Measurements from ENCODE around the gene PDGFB. TPM values are rescaled to one million over a fixed set of nuclear protein-coding genes. Genes with fewer than 3 reads are reported as not detected.

PDGFB gene
- total RNA-seq, 1 experiment from 2014 or later = 4.1 TPM

GRCh38 chr22:39277142-39277607 lies 32.4 kb upstream of the PDGFB start:
- peak; percentile 76 for DNase-seq (ENCODE audit: low read depth)

GRCh38 chr22:39276440-39277141 lies 31.8 kb upstream of the PDGFB start:
- no peak for DNase-seq (ENCODE audit: low read depth)

- DNase-seq (ENCODE audit: low read depth) = no peak
Measured at GRCh38 chr22:39275814-39276439, 31.1 kb upstream of the PDGFB start.

- no peak for DNase-seq (ENCODE audit: low read depth)
Measured at GRCh38 chr22:39273950-39274887, 29.4 kb upstream of the PDGFB start.

- DNase-seq (ENCODE audit: low read depth) = no peak
Measured at GRCh38 chr22:39270792-39271191, 26.0 kb upstream of the PDGFB start.

GRCh38 chr22:39270280-39270679 lies 25.5 kb upstream of the PDGFB start:
- no peak for DNase-seq (ENCODE audit: low read depth)

GRCh38 chr22:39269095-39269790 lies 24.5 kb upstream of the PDGFB start:
- no peak for DNase-seq (ENCODE audit: low read depth)

- DNase-seq (ENCODE audit: low read depth) = no peak
Measured at GRCh38 chr22:39268645-39269044, 23.9 kb upstream of the PDGFB start.

GRCh38 chr22:39267974-39268373 lies 23.2 kb upstream of the PDGFB start:
- no peak for DNase-seq (ENCODE audit: low read depth)

GRCh38 chr22:39266398-39267030 lies 21.7 kb upstream of the PDGFB start:
- peak; percentile 51 for DNase-seq (ENCODE audit: low read depth)

GRCh38 chr22:39265143-39265886 lies 20.5 kb upstream of the PDGFB start:
- no peak for DNase-seq (ENCODE audit: low read depth)

- DNase-seq (ENCODE audit: low read depth) = no peak
Measured at GRCh38 chr22:39264349-39265038, 19.7 kb upstream of the PDGFB start.

- no peak for DNase-seq (ENCODE audit: low read depth)
Measured at GRCh38 chr22:39263626-39264348, 19.0 kb upstream of the PDGFB start.

GRCh38 chr22:39259666-39260065 lies 14.9 kb upstream of the PDGFB start:
- DNase-seq (ENCODE audit: low read depth) = no peak

- DNase-seq (ENCODE audit: low read depth) = no peak
Measured at GRCh38 chr22:39257901-39258475, 13.2 kb upstream of the PDGFB start.

GRCh38 chr22:39256979-39257378 lies 12.2 kb upstream of the PDGFB start:
- no peak for DNase-seq (ENCODE audit: low read depth)

- no peak for DNase-seq (ENCODE audit: low read depth)
Measured at GRCh38 chr22:39256186-39256552, 11.4 kb upstream of the PDGFB start.

- no peak for DNase-seq (ENCODE audit: low read depth)
Measured at GRCh38 chr22:39255449-39256185, 10.8 kb upstream of the PDGFB start.
